ENCODE data around the gene ZSWIM4.

ZSWIM4 gene

DNA sequence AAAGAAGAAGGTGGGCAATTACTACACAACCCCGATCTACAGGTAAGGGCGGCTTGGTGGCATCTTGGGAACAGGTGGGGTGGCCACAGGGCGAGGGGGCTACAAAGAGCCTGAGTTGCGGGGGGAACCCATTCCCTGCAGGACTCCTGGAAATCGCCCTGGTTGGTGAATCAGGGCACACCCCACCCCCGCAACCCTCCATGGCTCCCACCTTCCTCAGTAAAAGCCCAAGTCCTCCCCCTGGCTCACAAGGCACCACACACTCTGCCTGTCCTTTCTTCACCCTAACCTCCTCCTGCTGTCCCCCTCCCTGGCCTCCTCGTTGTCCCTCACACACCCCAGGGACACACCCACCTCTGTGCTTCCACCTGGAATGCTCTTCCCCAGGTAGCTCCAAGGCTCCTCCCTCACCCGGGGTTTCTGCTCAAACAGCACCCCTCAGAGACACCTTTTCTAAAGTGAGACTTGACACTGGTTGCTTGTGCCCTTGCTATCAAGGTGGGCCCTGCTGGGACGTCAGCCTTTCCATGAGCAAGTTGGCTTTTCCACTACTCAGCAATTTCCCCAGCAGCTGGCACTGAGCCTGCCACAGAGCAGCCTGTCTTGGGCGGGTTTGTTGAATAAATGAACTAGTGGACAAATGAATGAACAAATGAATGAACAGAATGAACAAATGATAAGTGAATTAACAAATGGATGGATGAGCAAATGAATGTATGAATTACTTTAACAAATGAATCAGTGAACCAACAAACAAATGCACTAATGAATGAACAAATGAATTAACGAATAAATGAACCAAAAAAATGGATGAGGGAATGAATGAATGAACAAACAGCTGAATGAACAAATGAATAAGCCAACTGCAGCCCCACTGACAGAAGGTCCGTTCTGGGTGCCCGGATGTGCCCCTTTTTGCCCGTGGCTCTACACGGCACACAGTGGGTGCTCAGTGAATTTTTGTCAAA, 37.2 kb upstream of the ZSWIM4 start:
- Histone ChIP-seq H3K27me3 (no peaks in the 10 kb centered on the region), H3K9me3 (no peaks in the 10 kb centered on the region), H3K27ac (no peak overlapping the region), H3K36me3 (peaks cover 97% of the 10 kb centered on the region), H3K4me1 (ENCODE audit: control insufficient read depth in 1 of 2, insufficient read depth in 1 of 2, low read depth in 1 of 2, low read length in 1 of 2) (no peaks in the 10 kb centered on the region), H3K4me3 (ENCODE audit: low read depth in 1 of 2, low read length in 1 of 2) (no peak overlapping the region)
- TF ChIP-seq, protein P1, sequence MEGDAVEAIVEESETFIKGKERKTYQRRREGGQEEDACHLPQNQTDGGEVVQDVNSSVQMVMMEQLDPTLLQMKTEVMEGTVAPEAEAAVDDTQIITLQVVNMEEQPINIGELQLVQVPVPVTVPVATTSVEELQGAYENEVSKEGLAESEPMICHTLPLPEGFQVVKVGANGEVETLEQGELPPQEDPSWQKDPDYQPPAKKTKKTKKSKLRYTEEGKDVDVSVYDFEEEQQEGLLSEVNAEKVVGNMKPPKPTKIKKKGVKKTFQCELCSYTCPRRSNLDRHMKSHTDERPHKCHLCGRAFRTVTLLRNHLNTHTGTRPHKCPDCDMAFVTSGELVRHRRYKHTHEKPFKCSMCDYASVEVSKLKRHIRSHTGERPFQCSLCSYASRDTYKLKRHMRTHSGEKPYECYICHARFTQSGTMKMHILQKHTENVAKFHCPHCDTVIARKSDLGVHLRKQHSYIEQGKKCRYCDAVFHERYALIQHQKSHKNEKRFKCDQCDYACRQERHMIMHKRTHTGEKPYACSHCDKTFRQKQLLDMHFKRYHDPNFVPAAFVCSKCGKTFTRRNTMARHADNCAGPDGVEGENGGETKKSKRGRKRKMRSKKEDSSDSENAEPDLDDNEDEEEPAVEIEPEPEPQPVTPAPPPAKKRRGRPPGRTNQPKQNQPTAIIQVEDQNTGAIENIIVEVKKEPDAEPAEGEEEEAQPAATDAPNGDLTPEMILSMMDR (IDR thresholded peaks at IDR 0.05), result no peak

GRCh38 chr19:13758795-13759194, 36.4 kb upstream of the ZSWIM4 start:
- H3K27me3 ChIP-seq, result no peaks in the 10 kb centered on the region
- H3K27ac ChIP-seq, result no peak overlapping the region
- no peaks in the 10 kb centered on the region for H3K9me3 ChIP-seq
- peaks cover under 1 to 2% of the 10 kb centered on the region in 2 experiments for H3K4me1 ChIP-seq (ENCODE audit: control insufficient read depth in 1 of 2, insufficient read depth in 1 of 2, low read depth in 1 of 2, low read length in 1 of 2)
- H3K36me3 ChIP-seq, result peaks cover 96% of the 10 kb centered on the region
- TF ChIP-seq, protein P1 (IDR thresholded peaks at IDR 0.05), result no peak
- H3K4me3 ChIP-seq (ENCODE audit: low read depth in 1 of 2, low read length in 1 of 2), result no peak overlapping the region

- Histone ChIP-seq H3K27me3 (no peaks in the 10 kb centered on the region), H3K4me1 (ENCODE audit: control insufficient read depth in 1 of 2, insufficient read depth in 1 of 2, low read depth in 1 of 2, low read length in 1 of 2) (peaks cover 13 to 15% of the 10 kb centered on the region in 2 experiments), H3K27ac (no peak overlapping the region), H3K9me3 (no peaks in the 10 kb centered on the region), H3K36me3 (peaks cover 70% of the 10 kb centered on the region), H3K4me3 (ENCODE audit: low read depth in 1 of 2, low read length in 1 of 2) (no peak overlapping the region)
- TF ChIP-seq, protein P1 (IDR thresholded peaks at IDR 0.05), result no peak
These were observed 33.8 kb upstream of the ZSWIM4 start for GRCh38 chr19:13761423-13761822.

- TF ChIP-seq, protein P1 (IDR thresholded peaks at IDR 0.05), result no peak
- no peak overlapping the region for H3K27ac ChIP-seq
- H3K9me3 ChIP-seq, result no peaks in the 10 kb centered on the region
- H3K27me3 ChIP-seq, result no peaks in the 10 kb centered on the region
- H3K4me3 ChIP-seq (ENCODE audit: low read depth in 1 of 2, low read length in 1 of 2), result no peak overlapping the region
- peaks cover 13 to 15% of the 10 kb centered on the region in 2 experiments for H3K4me1 ChIP-seq (ENCODE audit: control insufficient read depth in 1 of 2, insufficient read depth in 1 of 2, low read depth in 1 of 2, low read length in 1 of 2)
- peaks cover 58% of the 10 kb centered on the region for H3K36me3 ChIP-seq
These were observed 32.5 kb upstream of the ZSWIM4 start for GRCh38 chr19:13762635-13763235.

- no peaks in the 10 kb centered on the region for H3K27me3 ChIP-seq
- peaks cover 52% of the 10 kb centered on the region for H3K36me3 ChIP-seq
- TF ChIP-seq, protein P1 (IDR thresholded peaks at IDR 0.05), result no peak
- no peak overlapping the region for H3K27ac ChIP-seq
- no peak overlapping the region for H3K4me3 ChIP-seq (ENCODE audit: low read depth in 1 of 2, low read length in 1 of 2)
- H3K9me3 ChIP-seq, result no peaks in the 10 kb centered on the region
- H3K4me1 ChIP-seq (ENCODE audit: control insufficient read depth in 1 of 2, insufficient read depth in 1 of 2, low read depth in 1 of 2, low read length in 1 of 2), result peaks cover 13 to 15% of the 10 kb centered on the region in 2 experiments
These were observed 32.0 kb upstream of the ZSWIM4 start for GRCh38 chr19:13763265-13763664.
